ENCODE measurements around the gene SLC39A3. TPM values are rescaled to one million over a fixed set of nuclear protein-coding genes. Genes with fewer than 3 reads are reported as not detected.

The SLC39A3 gene
- total RNA-seq, 1 experiment from 2014 or later: 46.6 TPM

- in situ Hi-C loops (cut with HindIII; ENCODE audit: low pct_unique_long_range_greater_than_20kb, low sequenced_read_pairs) (no loop called here), intact Hi-C loops (cut with micrococcal nuclease; ENCODE audit: unreplicated experiment) (no loop called here)
- ChIA-PET POLR2A (no interaction called here), CTCF (no interaction called here)
- Histone ChIP-seq H3K4me1 (ENCODE audit: control insufficient read depth, insufficient read depth, low read length) (no peaks in the 10 kb centered on the region), H3K9me3 (ENCODE audit: control insufficient read depth, insufficient read depth, low read depth, low read length) (no peaks in the 10 kb centered on the region), H3K4me3 (ENCODE audit: low read depth in 2 of 2, low read length in 2 of 2) (no peak overlapping the region), H3K27me3 (ENCODE audit: control insufficient read depth, insufficient read depth, low read length) (no peaks in the 10 kb centered on the region), H3K36me3 (ENCODE audit: control insufficient read depth, insufficient read depth, low read length) (no peaks in the 10 kb centered on the region; the same call in 1 of the 2 replicates), H3K27ac (ENCODE audit: low read length) (no peak overlapping the region)
- DNase-seq (ENCODE audit: low read depth, low spot score) (no peak), ATAC-seq (no peak)
- no TSS peak for BruUV-seq (replicated peaks)
- TF ChIP-seq REST (IDR thresholded peaks at IDR 0.05; ENCODE audit: insufficient read depth in 1 of 2, low read depth in 2 of 2, low read length in 1 of 2) (no peak), CTCF (IDR thresholded peaks at IDR 0.05) (no peak), SIN3A (IDR thresholded peaks at IDR 0.05; ENCODE audit: borderline replicate concordance, insufficient read depth, low read depth, low read length) (no peak), POLR2AphosphoS5 (IDR thresholded peaks at IDR 0.05; ENCODE audit: low read depth, low read length) (no peak), TCF7L2 (IDR thresholded peaks at IDR 0.05; ENCODE audit: low read depth, low read length) (no peak)
Measured at GRCh38 chr19:2763687-2764086, 23.9 kb upstream of the SLC39A3 start.

- no peak for ATAC-seq
- Histone ChIP-seq H3K9me3 (ENCODE audit: control insufficient read depth, insufficient read depth, low read depth, low read length) (no peaks in the 10 kb centered on the region), H3K36me3 (ENCODE audit: control insufficient read depth, insufficient read depth, low read length) (no peaks in the 10 kb centered on the region; the same call in 1 of the 2 replicates), H3K4me3 (ENCODE audit: low read depth in 2 of 2, low read length in 2 of 2) (no peak overlapping the region), H3K27me3 (ENCODE audit: control insufficient read depth, insufficient read depth, low read length) (no peaks in the 10 kb centered on the region), H3K4me1 (ENCODE audit: control insufficient read depth, insufficient read depth, low read length) (no peaks in the 10 kb centered on the region), H3K27ac (ENCODE audit: low read length) (no peak overlapping the region)
- intact Hi-C loops (cut with micrococcal nuclease; ENCODE audit: unreplicated experiment): no loop called here
- ChIA-PET CTCF (no interaction called here), POLR2A (no interaction called here)
- no TSS peak for BruUV-seq (replicated peaks)
- in situ Hi-C loops (cut with HindIII; ENCODE audit: low pct_unique_long_range_greater_than_20kb, low sequenced_read_pairs): no loop called here
- DNase-seq (ENCODE audit: low read depth, low spot score): no peak
- no peak for TF ChIP-seq SIN3A (IDR thresholded peaks at IDR 0.05; ENCODE audit: borderline replicate concordance, insufficient read depth, low read depth, low read length)
- no peak for TF ChIP-seq POLR2AphosphoS5 (IDR thresholded peaks at IDR 0.05; ENCODE audit: low read depth, low read length)
- TF ChIP-seq REST (IDR thresholded peaks at IDR 0.05; ENCODE audit: insufficient read depth in 1 of 2, low read depth in 2 of 2, low read length in 1 of 2): no peak
- TF ChIP-seq TCF7L2 (IDR thresholded peaks at IDR 0.05; ENCODE audit: low read depth, low read length): no peak
- TF ChIP-seq CTCF (IDR thresholded peaks at IDR 0.05): no peak
Measured at GRCh38 chr19:2762783-2763496, 23.1 kb upstream of the SLC39A3 start.
